22Rv1 (cell line): ENCODE results near the gene PKLR.
A peak's percentile ranks its signal among the peaks of the same experiment; 100 is the strongest.

Experiments used
- H3K27ac ChIP-seq: fragments of 450-650 bp; 2 replicates; pipeline ENCODE4 v1.5.1; 2017
- ZFX ChIP-seq: fragments of 450-650 bp; IDR thresholded peaks from 2 replicates; pipeline ENCODE4 v1.6.1; 2017; ENCODE audit warnings: antibody characterized with exemption, borderline replicate concordance
- TF ChIP-seq, protein P1 (sequence below): fragments of 450-650 bp; IDR thresholded peaks from 2 replicates; pipeline ENCODE4 v1.5.1; 2017; ENCODE audit warnings: mild to moderate bottlenecking

PKLR gene

DNA sequence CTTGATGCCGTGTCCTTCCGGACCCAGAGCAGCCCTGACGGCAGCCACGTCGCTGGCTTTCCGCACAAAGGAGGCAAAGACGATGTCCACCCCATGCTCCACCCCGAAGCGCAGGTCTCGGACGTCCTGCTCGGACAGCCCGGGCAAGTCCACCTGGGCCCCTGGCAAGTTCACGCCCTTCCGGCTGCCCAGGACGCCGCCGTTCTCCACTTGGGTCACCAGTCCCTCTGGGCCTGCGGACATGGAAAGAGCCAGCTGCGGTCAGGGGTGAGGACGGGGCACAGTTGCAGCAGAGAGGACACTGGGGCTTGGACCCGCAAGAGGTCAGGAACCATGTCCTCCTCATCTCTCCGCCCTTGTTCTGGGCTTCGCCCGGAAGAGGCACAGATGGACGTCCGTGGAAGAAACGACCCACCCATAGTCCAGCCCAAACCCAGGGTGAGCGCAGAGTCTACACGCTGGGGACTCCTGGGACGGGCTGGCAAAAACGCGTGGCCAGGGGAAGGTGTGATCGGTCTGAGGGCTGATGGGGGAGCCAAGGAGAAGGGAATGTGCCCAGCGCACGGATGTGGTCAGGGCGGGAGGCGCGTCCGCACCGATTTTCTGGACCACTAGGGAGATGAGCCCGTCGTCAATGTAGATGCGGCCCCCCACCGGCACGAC lies 6.6 kb downstream of the PKLR start:
- TF ChIP-seq, protein P1, sequence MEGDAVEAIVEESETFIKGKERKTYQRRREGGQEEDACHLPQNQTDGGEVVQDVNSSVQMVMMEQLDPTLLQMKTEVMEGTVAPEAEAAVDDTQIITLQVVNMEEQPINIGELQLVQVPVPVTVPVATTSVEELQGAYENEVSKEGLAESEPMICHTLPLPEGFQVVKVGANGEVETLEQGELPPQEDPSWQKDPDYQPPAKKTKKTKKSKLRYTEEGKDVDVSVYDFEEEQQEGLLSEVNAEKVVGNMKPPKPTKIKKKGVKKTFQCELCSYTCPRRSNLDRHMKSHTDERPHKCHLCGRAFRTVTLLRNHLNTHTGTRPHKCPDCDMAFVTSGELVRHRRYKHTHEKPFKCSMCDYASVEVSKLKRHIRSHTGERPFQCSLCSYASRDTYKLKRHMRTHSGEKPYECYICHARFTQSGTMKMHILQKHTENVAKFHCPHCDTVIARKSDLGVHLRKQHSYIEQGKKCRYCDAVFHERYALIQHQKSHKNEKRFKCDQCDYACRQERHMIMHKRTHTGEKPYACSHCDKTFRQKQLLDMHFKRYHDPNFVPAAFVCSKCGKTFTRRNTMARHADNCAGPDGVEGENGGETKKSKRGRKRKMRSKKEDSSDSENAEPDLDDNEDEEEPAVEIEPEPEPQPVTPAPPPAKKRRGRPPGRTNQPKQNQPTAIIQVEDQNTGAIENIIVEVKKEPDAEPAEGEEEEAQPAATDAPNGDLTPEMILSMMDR = no peak
- no peak for TF ChIP-seq ZFX
- no peak overlapping the region for H3K27ac ChIP-seq

DNA sequence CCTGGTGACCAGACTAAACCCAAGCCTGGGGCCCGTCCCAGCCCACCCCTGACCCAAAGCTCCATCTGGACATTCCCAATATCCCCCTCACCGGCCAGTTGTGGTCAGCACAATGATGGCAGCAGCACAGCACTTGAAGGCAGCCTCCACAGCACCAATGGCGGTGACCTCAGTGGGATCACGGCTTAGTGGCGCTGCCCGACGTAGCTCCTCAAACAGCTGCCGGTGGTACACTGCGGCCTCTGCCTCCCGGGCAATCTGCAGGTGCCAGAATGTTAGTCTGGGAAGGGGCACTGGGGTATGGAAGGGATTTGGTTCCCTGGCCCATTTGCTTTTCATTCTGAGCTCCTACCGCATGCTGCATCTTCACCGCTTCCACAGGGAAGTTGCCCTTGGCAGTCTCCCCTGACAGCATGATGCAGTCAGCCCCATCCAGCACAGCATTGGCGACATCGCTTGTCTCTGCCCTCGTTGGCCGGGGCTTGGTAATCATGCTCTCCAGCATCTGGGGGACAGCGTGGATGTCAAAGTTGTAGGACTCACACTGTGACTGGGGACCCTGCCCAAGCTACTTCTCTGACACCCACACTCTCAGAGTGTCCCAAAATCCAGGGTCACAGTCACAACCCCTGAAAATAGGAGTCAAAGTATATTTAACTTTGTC lies 8.0 kb downstream of the PKLR start:
- no peak overlapping the region for H3K27ac ChIP-seq
- TF ChIP-seq, protein P1 = no peak
- TF ChIP-seq ZFX = no peak

DNA sequence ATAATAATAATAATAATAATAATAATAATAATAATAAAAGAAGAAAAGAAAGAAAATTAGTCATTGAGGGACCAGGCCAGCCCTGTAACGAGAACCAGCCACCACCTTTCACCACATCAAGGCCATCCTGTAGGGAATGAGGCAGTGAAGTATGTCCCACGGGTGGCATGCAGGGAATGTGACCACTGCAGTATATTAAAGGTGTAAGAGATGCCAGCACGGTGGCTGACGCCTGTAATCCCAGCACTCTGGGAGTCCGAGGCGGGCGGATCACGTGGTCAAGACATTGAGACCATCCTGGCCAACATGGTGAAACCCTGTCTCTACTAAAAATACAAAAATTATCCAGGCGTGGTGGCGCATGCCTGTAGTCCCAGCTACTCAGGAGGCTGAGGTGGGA lies 10.2 kb downstream of the PKLR start:
- H3K27ac ChIP-seq = 0 out of 2 replicates have a peak overlapping the region, but pooled peaks have one; percentile 12

DNA sequence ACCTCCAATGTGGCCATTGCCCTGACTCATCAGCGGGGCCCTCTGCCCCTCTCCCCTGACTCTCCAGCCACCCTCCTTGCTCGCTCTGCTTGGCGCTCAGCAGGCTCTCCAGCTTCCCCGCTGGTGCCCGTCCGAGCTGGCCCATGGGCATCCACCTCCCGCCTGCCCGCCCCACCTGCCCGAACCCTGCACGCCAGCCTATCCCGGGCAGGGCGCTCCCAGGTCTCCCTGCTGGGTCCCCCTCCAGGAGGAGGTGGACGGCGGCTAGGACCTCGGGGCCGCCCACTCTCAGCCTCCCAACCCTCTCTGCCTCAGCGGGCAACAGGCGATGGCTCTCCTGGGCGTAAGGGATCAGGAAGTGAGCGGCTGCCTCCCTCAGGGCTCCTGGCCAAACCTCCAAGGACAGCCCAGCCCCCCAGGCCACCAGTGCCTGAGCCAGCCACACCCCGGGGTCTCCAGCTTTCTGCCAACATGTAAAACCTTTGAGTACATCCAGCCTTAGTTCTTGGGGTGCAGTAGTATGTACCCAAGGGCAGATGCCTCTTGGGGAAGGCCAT lies 13.2 kb downstream of the PKLR start:
- TF ChIP-seq, protein P1 = no peak
- TF ChIP-seq ZFX = no peak
- H3K27ac ChIP-seq = no peak overlapping the region

DNA sequence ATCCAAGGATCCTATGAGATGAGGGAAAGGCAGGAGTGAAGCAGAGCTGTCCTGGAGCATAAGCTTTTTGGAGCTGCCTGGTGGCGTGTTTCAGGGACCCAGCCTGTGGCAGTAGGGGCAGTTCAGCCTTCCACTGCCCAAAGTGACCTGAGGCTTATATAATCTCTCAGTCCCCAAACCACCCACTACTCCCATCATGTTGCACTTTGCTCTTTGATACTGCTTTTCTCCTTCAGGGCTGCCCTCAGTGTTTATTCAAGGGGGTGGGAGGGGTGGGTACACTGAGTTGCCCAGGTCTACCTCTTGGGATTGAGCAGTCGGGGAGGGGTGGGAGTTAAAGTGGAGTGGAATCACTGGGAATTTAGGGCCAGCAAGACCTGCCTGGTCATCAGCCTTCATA lies 14.7 kb downstream of the PKLR start:
- no peak overlapping the region for H3K27ac ChIP-seq
- TF ChIP-seq, protein P1 = no peak
- no peak for TF ChIP-seq ZFX

DNA sequence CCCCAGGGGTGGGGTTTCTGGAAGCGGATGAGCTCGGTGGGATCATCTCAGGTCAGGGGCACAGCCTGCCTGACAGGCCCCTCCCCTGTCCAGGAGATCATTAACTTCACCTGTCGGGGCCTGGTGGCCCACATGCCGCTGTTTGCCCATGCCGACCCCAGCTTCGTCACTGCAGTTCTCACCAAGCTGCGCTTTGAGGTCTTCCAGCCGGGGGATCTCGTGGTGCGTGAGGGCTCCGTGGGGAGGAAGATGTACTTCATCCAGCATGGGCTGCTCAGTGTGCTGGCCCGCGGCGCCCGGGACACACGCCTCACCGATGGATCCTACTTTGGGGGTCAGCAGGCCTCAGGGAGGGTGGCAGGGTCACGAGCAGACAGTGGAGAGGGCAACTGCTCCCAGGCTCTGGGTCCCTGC lies 15.6 kb downstream of the PKLR start:
- no peak for TF ChIP-seq ZFX
- TF ChIP-seq, protein P1 = no peak
- H3K27ac ChIP-seq = no peak overlapping the region

DNA sequence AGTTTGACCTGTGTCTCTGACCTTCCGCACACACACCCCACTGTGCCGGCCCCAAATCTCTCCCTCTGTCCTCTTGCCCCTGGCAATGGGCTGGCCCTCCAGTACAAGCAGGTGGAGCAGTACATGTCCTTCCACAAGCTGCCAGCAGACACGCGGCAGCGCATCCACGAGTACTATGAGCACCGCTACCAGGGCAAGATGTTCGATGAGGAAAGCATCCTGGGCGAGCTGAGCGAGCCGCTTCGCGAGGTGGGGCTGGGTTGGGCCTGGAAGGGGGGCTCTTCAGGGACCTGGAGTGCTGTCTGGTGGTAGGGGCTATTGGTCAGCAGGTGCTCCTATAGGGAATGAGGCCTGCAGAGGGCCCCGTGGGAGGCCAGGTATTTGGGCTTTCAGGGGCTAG lies 16.2 kb downstream of the PKLR start:
- H3K27ac ChIP-seq = no peak overlapping the region
- TF ChIP-seq, protein P1 = no peak
- TF ChIP-seq ZFX = no peak

DNA sequence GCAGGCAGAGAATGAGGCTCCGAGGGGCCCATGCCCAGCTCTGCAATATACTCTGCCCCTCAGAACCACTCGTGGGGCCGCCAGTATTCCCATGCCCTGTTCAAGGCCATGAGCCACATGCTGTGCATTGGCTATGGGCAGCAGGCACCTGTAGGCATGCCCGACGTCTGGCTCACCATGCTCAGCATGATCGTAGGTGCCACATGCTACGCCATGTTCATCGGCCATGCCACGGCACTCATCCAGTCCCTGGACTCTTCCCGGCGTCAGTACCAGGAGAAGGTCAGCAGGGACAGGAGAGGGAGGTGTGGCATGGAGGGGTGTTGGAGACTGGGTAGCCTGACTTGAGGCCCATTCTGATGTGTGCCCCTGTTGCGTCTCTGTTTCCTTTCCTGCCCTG lies 16.8 kb downstream of the PKLR start:
- TF ChIP-seq, protein P1 = no peak
- no peak for TF ChIP-seq ZFX
- no peak overlapping the region for H3K27ac ChIP-seq
